ENCODE data around the gene KIAA0753. TPM values are rescaled to one million over a fixed set of nuclear protein-coding genes. Genes with fewer than 3 reads are reported as not detected.

KIAA0753 gene
- total RNA-seq = 21.0 and 24.7 TPM in 2 replicates

- intact Hi-C loops (cut with micrococcal nuclease) = loop anchor here (1.0 to 10.0 kb wide), 5 partner anchors 11 to 1154 kb away; partner anchors contain the start of genes C17orf100, DERL2, MED31 and MIS12
- ChIA-PET CTCF (no interaction called here), POLR2A (interaction anchor here (0.5 to 3.0 kb wide), 5 partner anchors 10 to 1450 kb away, joined by 3 to 28 read pairs (median 8); partner anchors contain the start of genes C17orf100 and MED31)
- no peaks in the 10 kb centered on the region for H3K27me3 Mint-ChIP-seq
- H3K36me3 Mint-ChIP-seq (ENCODE audit: low read depth) = peaks cover 45% of the 10 kb centered on the region
- peak within 1 kb of the TSS; percentile 99 for H3K27ac Mint-ChIP-seq
- peak; percentile 91 for DNase-seq
- peaks cover 46% of the 10 kb centered on the region for H3K4me1 Mint-ChIP-seq
- TF ChIP-seq CTCF (IDR thresholded peaks at IDR 0.05) = no peak
- no peaks in the 10 kb centered on the region for H3K9me3 Mint-ChIP-seq
- peak; percentile 94 for ATAC-seq (ENCODE audit: low read depth)
- H3K4me3 Mint-ChIP-seq = peak within 1 kb of the TSS; percentile 96
These were observed at the start of gene KIAA0753, which contains the start of gene TXNDC17 for GRCh38 chr17:6640536-6641246. KIAA0753 (minus strand) TSS chr17:6640711; CDS start chr17:6635103, 5,608 bp downstream. TXNDC17 (plus strand) TSS chr17:6641060; CDS start chr17:6641083, 23 bp downstream.

DNA sequence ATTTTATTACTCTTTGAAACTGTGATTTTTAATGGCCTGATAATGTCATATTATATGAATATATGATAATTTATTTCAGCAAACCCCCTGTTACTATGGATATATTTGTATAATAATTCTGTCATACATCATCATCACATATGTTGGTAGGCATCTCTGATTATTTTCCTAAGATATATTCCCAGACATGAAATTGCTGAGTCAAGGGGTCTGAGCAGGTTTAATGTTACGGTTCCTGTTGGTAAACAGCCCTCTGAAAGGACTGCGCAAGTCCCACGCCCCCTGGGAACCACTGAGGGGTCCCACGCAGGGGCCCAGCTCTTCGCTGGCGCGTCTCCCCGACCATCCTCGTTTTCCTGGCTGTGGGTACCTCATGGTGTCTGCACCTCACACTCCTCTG, 48.4 kb upstream of the KIAA0753 start:
- H3K36me3 Mint-ChIP-seq (ENCODE audit: low read depth) = no peaks in the 10 kb centered on the region
- ChIA-PET CTCF (no interaction called here), POLR2A (no interaction called here)
- H3K9me3 Mint-ChIP-seq = no peaks in the 10 kb centered on the region
- no peak overlapping the region for H3K27ac Mint-ChIP-seq
- H3K27me3 Mint-ChIP-seq = peaks cover 20% of the 10 kb centered on the region
- intact Hi-C loops (cut with micrococcal nuclease) = no loop called here
- no peak overlapping the region for H3K4me3 Mint-ChIP-seq
- no peak for DNase-seq
- no peak for ATAC-seq (ENCODE audit: low read depth)
- TF ChIP-seq CTCF (IDR thresholded peaks at IDR 0.05) = no peak
- H3K4me1 Mint-ChIP-seq = no peaks in the 10 kb centered on the region

GRCh38 chr17:6686026-6686425, 45.5 kb upstream of the KIAA0753 start:
- no peaks in the 10 kb centered on the region for H3K36me3 Mint-ChIP-seq (ENCODE audit: low read depth)
- CTCF ChIA-PET = no interaction called here
- POLR2A ChIA-PET = no interaction called here
- H3K27ac Mint-ChIP-seq = no peak overlapping the region
- no peak overlapping the region for H3K4me3 Mint-ChIP-seq
- no peaks in the 10 kb centered on the region for H3K4me1 Mint-ChIP-seq
- ATAC-seq (ENCODE audit: low read depth) (no peak), DNase-seq (no peak)
- no peak for TF ChIP-seq CTCF (IDR thresholded peaks at IDR 0.05)
- H3K9me3 Mint-ChIP-seq = no peaks in the 10 kb centered on the region
- peaks cover 13% of the 10 kb centered on the region for H3K27me3 Mint-ChIP-seq
- intact Hi-C loops (cut with micrococcal nuclease) = no loop called here

DNA sequence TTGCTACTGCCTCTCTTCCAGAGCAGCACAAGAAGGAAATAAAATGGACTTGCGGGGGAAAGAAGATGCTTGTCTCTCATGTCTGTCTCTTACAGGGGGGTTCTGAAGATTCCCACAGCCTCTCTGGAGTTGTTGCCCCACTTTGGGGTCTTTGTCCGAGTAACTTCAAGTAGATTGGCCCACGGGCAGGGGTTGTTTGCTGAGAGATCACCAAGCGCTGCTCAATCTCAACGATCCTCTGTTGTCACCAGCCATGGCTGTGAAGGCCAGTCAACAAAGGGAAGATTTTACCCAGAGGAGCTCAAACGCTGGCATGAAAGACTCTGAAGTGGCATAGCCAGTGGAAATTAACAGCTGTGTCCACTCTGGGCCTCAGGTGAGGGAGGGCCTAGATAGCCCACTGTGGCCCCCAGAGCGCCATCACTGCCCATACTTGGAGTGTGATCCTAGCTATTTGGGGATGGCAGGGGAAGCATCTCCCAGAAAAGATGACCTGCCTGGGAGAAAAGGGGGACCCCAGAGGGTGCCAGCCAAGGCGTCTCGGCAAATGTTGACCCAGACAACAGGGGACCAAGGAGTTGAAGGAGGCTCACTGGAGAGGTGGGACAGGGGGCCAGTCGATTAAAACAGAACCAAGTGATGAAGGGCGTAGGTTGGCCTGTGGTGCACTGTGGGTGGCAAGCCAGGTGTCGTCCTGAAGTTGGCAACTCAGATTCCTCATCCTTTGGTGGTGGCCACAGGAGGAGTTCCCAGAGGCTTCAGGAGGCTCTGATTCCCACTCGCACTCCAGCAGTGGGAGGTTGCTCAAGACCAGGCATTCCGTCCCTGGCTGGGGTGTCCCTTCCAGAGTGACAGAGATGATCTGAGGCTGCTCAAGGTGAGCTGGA, 44.6 kb upstream of the KIAA0753 start:
- H3K9me3 Mint-ChIP-seq = no peaks in the 10 kb centered on the region
- ChIA-PET POLR2A (no interaction called here), CTCF (no interaction called here)
- intact Hi-C loops (cut with micrococcal nuclease) = no loop called here
- DNase-seq (no peak), ATAC-seq (ENCODE audit: low read depth) (no peak)
- no peaks in the 10 kb centered on the region for H3K36me3 Mint-ChIP-seq (ENCODE audit: low read depth)
- H3K4me1 Mint-ChIP-seq = no peaks in the 10 kb centered on the region
- no peak overlapping the region for H3K27ac Mint-ChIP-seq
- no peak overlapping the region for H3K4me3 Mint-ChIP-seq
- peaks cover 11% of the 10 kb centered on the region for H3K27me3 Mint-ChIP-seq
- TF ChIP-seq CTCF (IDR thresholded peaks at IDR 0.05) = no peak

DNA sequence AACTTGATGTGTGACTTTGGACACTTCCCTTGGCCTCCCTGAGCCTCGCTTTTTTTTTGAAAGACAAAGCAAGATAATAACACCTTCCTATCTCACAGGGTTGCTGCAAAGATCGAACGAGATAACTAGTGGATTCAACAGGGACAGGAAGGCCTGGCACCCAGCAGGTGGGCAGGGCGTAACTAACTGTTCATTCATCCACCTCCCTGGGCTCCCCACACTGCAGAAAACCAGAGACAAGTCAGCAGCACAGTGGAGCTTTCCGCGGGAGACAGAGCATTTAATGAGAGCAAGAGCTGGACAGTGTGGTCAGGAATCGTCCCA, 43.9 kb upstream of the KIAA0753 start:
- CTCF ChIA-PET = no interaction called here
- H3K4me1 Mint-ChIP-seq = no peaks in the 10 kb centered on the region

More for the DNA sequence above, 43.9 kb upstream of the KIAA0753 start:
- POLR2A ChIA-PET = no interaction called here
- Mint-ChIP-seq H3K27me3 (peaks cover 12% of the 10 kb centered on the region), H3K27ac (no peak overlapping the region), H3K9me3 (no peaks in the 10 kb centered on the region), H3K4me3 (no peak overlapping the region), H3K36me3 (ENCODE audit: low read depth) (no peaks in the 10 kb centered on the region)
- no peak for DNase-seq
- no peak for TF ChIP-seq CTCF (IDR thresholded peaks at IDR 0.05)
- no peak for ATAC-seq (ENCODE audit: low read depth)
- intact Hi-C loops (cut with micrococcal nuclease) = no loop called here

All from activated B cell treated with CpG ODN at 0.5 μM for 24 hours (primary cell).